ENCODE results near the gene ACBD4. TPM values are rescaled to one million over a fixed set of nuclear protein-coding genes. Genes with fewer than 3 reads are reported as not detected.
A peak's percentile ranks its signal among the peaks of the same experiment; 100 is the strongest.
"Not testable (repeated sequence)": the region's sequence is repeated elsewhere in the genome, so short reads cannot be mapped to it uniquely, and the experiment has no call there.

ACBD4 gene
- total RNA-seq, 2 experiments from 2014 or later: 14.8 to 24.0 TPM

GRCh38 chr17:45123930-45124796 is 11.3 kb upstream of the ACBD4 start:
- Histone ChIP-seq H2AFZ (ENCODE audit: low read length) (no peak overlapping the region), H3K27ac (ENCODE audit: low read depth, low read length, poor library complexity, severe bottlenecking) (no peak overlapping the region), H3K9me2 (ENCODE audit: insufficient read depth, low read length) (no peaks in the 10 kb centered on the region), H3K9me3 (ENCODE audit: low read length) (no peaks in the 10 kb centered on the region), H4K20me1 (ENCODE audit: insufficient read depth, low read length) (no peaks in the 10 kb centered on the region), H3K4me2 (ENCODE audit: low read length) (no peak overlapping the region), H3K79me2 (ENCODE audit: insufficient read depth, low read depth, low read length) (no peaks in the 10 kb centered on the region), H3K4me3 (ENCODE audit: low read depth, low read length, poor library complexity, severe bottlenecking) (no peak overlapping the region), H3K4me1 (ENCODE audit: insufficient read depth, low read length, poor library complexity, severe bottlenecking) (no peaks in the 10 kb centered on the region), H3K36me3 (ENCODE audit: insufficient read depth, low read length) (no peaks in the 10 kb centered on the region)
- no peak for TF ChIP-seq CTCF (conservative IDR thresholded peaks at IDR 0.05; ENCODE audit: low read length)
- TF ChIP-seq EZH2phosphoT487 (IDR thresholded peaks at IDR 0.05; ENCODE audit: borderline replicate concordance, low read depth, low read length): no peak
- ChIA-PET POLR2A (no interaction called here), CTCF (ENCODE audit: unreplicated experiment) (interaction anchor here (0.7 kb wide), 1 partner anchor 243 kb away, joined by 3 read pairs; no protein-coding TSS in a partner anchor)
- intact Hi-C loops (cut with micrococcal nuclease; ENCODE audit: unreplicated experiment): no loop called here
- no TSS peak for BruUV-seq (replicated peaks)
- DNase-seq (ENCODE audit: low spot score): peak; percentile 17

- H2AFZ ChIP-seq (ENCODE audit: low read length); POLR2A ChIA-PET; H3K79me2 ChIP-seq (ENCODE audit: insufficient read depth, low read depth, low read length); BruUV-seq (replicated peaks); H3K9me2 ChIP-seq (ENCODE audit: insufficient read depth, low read length); H3K36me3 ChIP-seq (ENCODE audit: insufficient read depth, low read length); CTCF ChIA-PET (ENCODE audit: unreplicated experiment); H3K4me3 ChIP-seq (ENCODE audit: low read depth, low read length, poor library complexity, severe bottlenecking); H3K9me3 ChIP-seq (ENCODE audit: low read length); DNase-seq (ENCODE audit: low spot score); intact Hi-C loops (cut with micrococcal nuclease; ENCODE audit: unreplicated experiment); H3K27ac ChIP-seq (ENCODE audit: low read depth, low read length, poor library complexity, severe bottlenecking); H3K4me1 ChIP-seq (ENCODE audit: insufficient read depth, low read length, poor library complexity, severe bottlenecking); H4K20me1 ChIP-seq (ENCODE audit: insufficient read depth, low read length); H3K4me2 ChIP-seq (ENCODE audit: low read length): not testable (repeated sequence)
Observed at GRCh38 chr17:45124797-45125122, 10.7 kb upstream of the ACBD4 start.

DNA sequence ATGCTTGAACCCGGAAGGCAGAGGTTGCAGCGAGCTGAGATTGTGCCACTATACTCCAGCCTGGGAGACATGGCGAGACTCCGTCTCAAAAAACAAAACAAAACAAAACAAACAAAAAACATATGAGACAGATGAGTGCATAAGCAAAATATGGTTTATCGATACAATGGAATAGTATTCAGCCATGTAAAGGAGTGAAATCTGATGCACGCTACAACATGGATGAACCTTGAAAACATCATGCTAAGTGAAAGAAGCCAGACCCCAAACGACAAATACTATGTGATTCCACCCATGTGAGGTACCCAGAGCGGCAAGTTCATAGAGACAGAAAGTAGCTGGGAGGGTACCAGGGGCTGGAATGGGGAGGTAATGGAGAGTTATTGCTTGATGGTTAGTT is 10.0 kb upstream of the ACBD4 start:
- Histone ChIP-seq H3K4me3 (ENCODE audit: low read depth, low read length, poor library complexity, severe bottlenecking) (no peak overlapping the region), H3K4me1 (ENCODE audit: insufficient read depth, low read length, poor library complexity, severe bottlenecking) (no peaks in the 10 kb centered on the region), H4K20me1 (ENCODE audit: insufficient read depth, low read length) (no peaks in the 10 kb centered on the region), H3K36me3 (ENCODE audit: insufficient read depth, low read length) (no peaks in the 10 kb centered on the region), H3K79me2 (ENCODE audit: insufficient read depth, low read depth, low read length) (no peaks in the 10 kb centered on the region), H3K9me2 (ENCODE audit: insufficient read depth, low read length) (no peaks in the 10 kb centered on the region), H3K27ac (ENCODE audit: low read depth, low read length, poor library complexity, severe bottlenecking) (no peak overlapping the region), H3K4me2 (ENCODE audit: low read length) (no peak overlapping the region), H2AFZ (ENCODE audit: low read length) (no peak overlapping the region), H3K9me3 (ENCODE audit: low read length) (no peaks in the 10 kb centered on the region)
- no TSS peak for BruUV-seq (replicated peaks)
- intact Hi-C loops (cut with micrococcal nuclease; ENCODE audit: unreplicated experiment): no loop called here
- CTCF ChIA-PET (ENCODE audit: unreplicated experiment): no interaction called here
- DNase-seq (ENCODE audit: low spot score): no peak
- TF ChIP-seq EZH2phosphoT487 (IDR thresholded peaks at IDR 0.05; ENCODE audit: borderline replicate concordance, low read depth, low read length) (no peak), CTCF (conservative IDR thresholded peaks at IDR 0.05; ENCODE audit: low read length) (no peak)
- POLR2A ChIA-PET: interaction anchor here (0.6 kb wide), 1 partner anchor 51 kb away, joined by 3 read pairs; no protein-coding TSS in a partner anchor

Data from OCI-LY7 (cell line).